OCI-LY7 (cell line): ENCODE measurements around the gene PACS1. TPM values are rescaled to one million over a fixed set of nuclear protein-coding genes. Genes with fewer than 3 reads are reported as not detected.
"Not testable (repeated sequence)": the region's sequence is repeated elsewhere in the genome, so short reads cannot be mapped to it uniquely, and the experiment has no call there.

Source experiments
- BruUV-seq: library from RNA; stranded (reverse); fragments of 400-500 nt; replicated peaks from 2 replicates; lab custom pipeline; 2021; lab: Mats Ljungman, UMichigan
- CTCF ChIA-PET: fragments of 300-600 bp; sonication (Branson Sonifier 250); formaldehyde crosslinking; loops from one replicate; lab custom pipeline; 2022; ENCODE audit warnings: antibody characterized with exemption; ENCODE audit not compliant: unreplicated experiment; lab: Charles Lee
- POLR2A ChIA-PET: fragments of 300-600 bp; sonication (Branson Sonifier 250); formaldehyde crosslinking; loops from one replicate; lab custom pipeline; 2022; ENCODE audit warnings: antibody characterized with exemption; lab: Charles Lee
- DNase-seq: peaks from one replicate; pipeline ENCODE4 v3.0.0-alpha.2; 2015; ENCODE audit warnings: low spot score
- H2AFZ ChIP-seq: fragments of 200-600 bp; sonication (generic), shearing (Covaris generic); 2 replicates; pipeline ENCODE4 v1.6.1; 2014; ENCODE audit warnings: mild to moderate bottlenecking, antibody characterized with exemption, low read length, moderate library complexity
- H3K27ac ChIP-seq: fragments of 200-600 bp; sonication (generic); 2 replicates; pipeline ENCODE4 v1.5.1; 2014; ENCODE audit warnings: mixed run types, low read depth, mild to moderate bottlenecking, moderate library complexity, low read length, inconsistent platforms; ENCODE audit not compliant: poor library complexity, severe bottlenecking
- H3K36me3 ChIP-seq: fragments of 200-600 bp; sonication (generic); 2 replicates; pipeline ENCODE4 v1.6.1; 2014; ENCODE audit warnings: mild to moderate bottlenecking, antibody characterized with exemption, low read length, moderate library complexity, mixed read lengths; ENCODE audit not compliant: insufficient read depth
- H3K4me1 ChIP-seq: fragments of 200-600 bp; sonication (generic); 2 replicates; pipeline ENCODE4 v1.5.1; 2014; ENCODE audit warnings: mild to moderate bottlenecking, low read length; ENCODE audit not compliant: insufficient read depth, poor library complexity, severe bottlenecking
- H3K4me2 ChIP-seq: fragments of 200-600 bp; sonication (generic); 2 replicates; pipeline ENCODE4 v1.6.1; 2014; ENCODE audit warnings: mild to moderate bottlenecking, low read length
- H3K4me3 ChIP-seq: fragments of 200-600 bp; sonication (generic); 2 replicates; pipeline ENCODE4 v1.5.1; 2014; ENCODE audit warnings: mild to moderate bottlenecking, low read depth, low read length; ENCODE audit not compliant: poor library complexity, severe bottlenecking
- H3K79me2 ChIP-seq: fragments of 200-600 bp; sonication (generic); 2 replicates; pipeline ENCODE4 v1.6.1; 2016; ENCODE audit warnings: low read depth, mild to moderate bottlenecking, low read length, moderate library complexity, mixed read lengths; ENCODE audit not compliant: insufficient read depth
- H3K9me2 ChIP-seq: fragments of 200-600 bp; sonication (generic); 2 replicates; pipeline ENCODE4 v1.6.1; 2016; ENCODE audit warnings: mild to moderate bottlenecking, low read length, mixed read lengths; ENCODE audit not compliant: insufficient read depth
- H3K9me3 ChIP-seq: fragments of 200-600 bp; sonication (generic); 2 replicates; pipeline ENCODE4 v1.6.1; 2014; ENCODE audit warnings: mild to moderate bottlenecking, mixed run types, low read length, mixed read lengths
- H4K20me1 ChIP-seq: fragments of 200-600 bp; sonication (generic); 2 replicates; pipeline ENCODE4 v1.6.1; 2014; ENCODE audit warnings: mild to moderate bottlenecking, antibody characterized with exemption, low read length, moderate library complexity, mixed read lengths; ENCODE audit not compliant: insufficient read depth
- EZH2phosphoT487 ChIP-seq: fragments of 200-600 bp; sonication (generic); IDR thresholded peaks from 2 replicates; pipeline ENCODE4 v1.6.1; 2018; ENCODE audit warnings: low read depth, borderline replicate concordance, mild to moderate bottlenecking, mixed run types, antibody characterized with exemption, low read length, moderate library complexity, mixed read lengths
- intact Hi-C: fragments of 100-400 bp; cut with micrococcal nuclease; formaldehyde crosslinking; loops from one replicate; pipeline ENCODE4 v1.10.0; 2022; ENCODE audit not compliant: unreplicated experiment
- total RNA-seq, 2 experiments: library from RNA; depleted of rRNA in 1 of 2; stranded (reverse); fragments of >200 nt in 1 of 2; shearing (Covaris generic) in 1 of 2; gene quantifications; 2 replicates each; pipeline ENCODE4 v1.2.3, GENCODE V29; 2014 to 2022
- TF ChIP-seq, protein P1 (sequence below): fragments of 200-600 bp; sonication (generic); conservative IDR thresholded peaks from 2 replicates; pipeline ENCODE4 v1.5.1; 2014; ENCODE audit warnings: mild to moderate bottlenecking, antibody characterized with exemption, low read length, moderate library complexity, mixed read lengths

PACS1 gene
- total RNA-seq, 2 experiments from 2014 or later, result 23.7 to 52.5 TPM

DNA sequence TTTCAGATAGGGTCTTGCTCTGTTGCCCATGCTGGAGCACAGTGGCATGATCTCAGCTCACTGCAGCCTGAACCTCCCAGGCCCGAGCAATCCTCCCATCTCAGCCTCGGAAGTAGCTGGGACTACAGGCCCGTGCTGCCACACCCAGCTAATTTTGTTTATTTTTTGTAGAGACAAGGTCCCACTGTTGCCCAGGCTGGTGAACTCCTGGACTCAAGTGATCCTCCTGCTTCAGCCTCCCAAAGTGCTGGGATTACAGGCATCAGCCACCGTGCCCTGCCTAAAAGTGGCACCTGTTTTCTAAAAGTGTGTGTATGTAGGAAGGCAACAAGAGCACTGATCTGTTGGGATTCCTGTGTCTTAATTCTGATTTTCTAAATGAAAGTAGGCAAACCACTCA is 20.2 kb downstream of the PACS1 start:
- ChIA-PET CTCF (no interaction called here), POLR2A (interaction anchor here (1.9 kb wide), 1 partner anchor 11 kb away, joined by 10 read pairs; no protein-coding TSS in a partner anchor)
- BruUV-seq, result no TSS peak

DNA sequence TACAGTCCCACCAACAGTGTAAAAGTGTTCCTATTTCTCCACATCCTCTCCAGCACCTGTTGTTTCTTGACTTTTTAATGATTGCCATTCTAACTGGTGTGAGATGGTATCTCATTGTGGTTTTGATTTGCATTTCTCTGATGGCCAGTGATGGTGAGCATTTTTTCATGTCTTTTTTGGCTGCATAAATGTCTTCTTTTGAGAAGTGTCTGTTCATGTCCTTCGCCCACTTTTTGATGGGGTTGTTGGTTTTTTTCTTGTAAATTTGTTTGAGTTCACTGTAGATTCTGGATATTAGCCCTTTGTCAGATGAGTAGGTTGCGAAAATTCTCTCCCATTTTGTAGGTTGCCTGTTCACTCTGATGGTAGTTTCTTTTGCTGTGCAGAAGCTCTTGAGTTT is 22.1 kb downstream of the PACS1 start:
- H3K36me3 ChIP-seq, H3K4me3 ChIP-seq, H4K20me1 ChIP-seq, DNase-seq, H3K4me2 ChIP-seq, intact Hi-C loops, POLR2A ChIA-PET, H3K9me3 ChIP-seq, H3K27ac ChIP-seq, CTCF ChIA-PET, H3K9me2 ChIP-seq, BruUV-seq, H2AFZ ChIP-seq: not testable (repeated sequence)
- Histone ChIP-seq H3K4me1 (peaks cover 33% of the 10 kb centered on the region), H3K79me2 (peaks cover 35% of the 10 kb centered on the region)

More for the DNA sequence above, 20.2 kb downstream of the PACS1 start:
- no peaks in the 10 kb centered on the region for H4K20me1 ChIP-seq
- no peak overlapping the region for H2AFZ ChIP-seq
- TF ChIP-seq, protein P1, sequence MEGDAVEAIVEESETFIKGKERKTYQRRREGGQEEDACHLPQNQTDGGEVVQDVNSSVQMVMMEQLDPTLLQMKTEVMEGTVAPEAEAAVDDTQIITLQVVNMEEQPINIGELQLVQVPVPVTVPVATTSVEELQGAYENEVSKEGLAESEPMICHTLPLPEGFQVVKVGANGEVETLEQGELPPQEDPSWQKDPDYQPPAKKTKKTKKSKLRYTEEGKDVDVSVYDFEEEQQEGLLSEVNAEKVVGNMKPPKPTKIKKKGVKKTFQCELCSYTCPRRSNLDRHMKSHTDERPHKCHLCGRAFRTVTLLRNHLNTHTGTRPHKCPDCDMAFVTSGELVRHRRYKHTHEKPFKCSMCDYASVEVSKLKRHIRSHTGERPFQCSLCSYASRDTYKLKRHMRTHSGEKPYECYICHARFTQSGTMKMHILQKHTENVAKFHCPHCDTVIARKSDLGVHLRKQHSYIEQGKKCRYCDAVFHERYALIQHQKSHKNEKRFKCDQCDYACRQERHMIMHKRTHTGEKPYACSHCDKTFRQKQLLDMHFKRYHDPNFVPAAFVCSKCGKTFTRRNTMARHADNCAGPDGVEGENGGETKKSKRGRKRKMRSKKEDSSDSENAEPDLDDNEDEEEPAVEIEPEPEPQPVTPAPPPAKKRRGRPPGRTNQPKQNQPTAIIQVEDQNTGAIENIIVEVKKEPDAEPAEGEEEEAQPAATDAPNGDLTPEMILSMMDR, result no peak
- no peak for TF ChIP-seq EZH2phosphoT487
- H3K36me3 ChIP-seq, result peaks cover 4% of the 10 kb centered on the region; the same call in 1 of the 2 replicates
- intact Hi-C loops, result no loop called here
- no peak overlapping the region for H3K4me2 ChIP-seq
- H3K27ac ChIP-seq, result no peak overlapping the region
- no peak for DNase-seq
- peaks cover 47% of the 10 kb centered on the region for H3K79me2 ChIP-seq
- H3K4me1 ChIP-seq, result peaks cover 40% of the 10 kb centered on the region
- no peaks in the 10 kb centered on the region for H3K9me2 ChIP-seq
- H3K9me3 ChIP-seq, result no peaks in the 10 kb centered on the region
- H3K4me3 ChIP-seq, result no peak overlapping the region

DNA sequence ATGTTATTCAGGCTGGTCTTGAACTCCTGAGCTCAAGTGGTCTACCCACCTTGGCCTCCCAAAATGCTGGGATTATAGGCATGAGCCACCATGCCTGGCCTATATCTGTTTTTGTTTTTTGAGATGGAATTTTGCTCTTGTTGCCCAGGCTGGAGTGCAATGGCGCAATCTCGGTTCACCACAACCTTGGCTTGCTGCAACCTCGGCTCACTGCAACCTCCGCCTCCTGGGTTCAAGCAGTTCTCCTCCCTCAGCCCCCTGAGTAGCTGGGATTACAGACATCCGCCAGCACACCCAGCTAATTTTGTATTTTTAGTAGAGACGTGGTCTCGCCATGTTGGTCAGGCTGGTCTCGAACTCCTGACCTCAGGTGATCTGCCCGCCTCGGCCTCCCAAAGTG is 29.7 kb downstream of the PACS1 start:
- H3K9me2 ChIP-seq, H2AFZ ChIP-seq, H3K36me3 ChIP-seq, H4K20me1 ChIP-seq, H3K9me3 ChIP-seq, H3K4me3 ChIP-seq, intact Hi-C loops, DNase-seq, BruUV-seq, H3K4me2 ChIP-seq, H3K27ac ChIP-seq: not testable (repeated sequence)
- Histone ChIP-seq H3K79me2 (peaks cover 23% of the 10 kb centered on the region; the same call in 1 of the 2 replicates), H3K4me1 (peaks cover 56% of the 10 kb centered on the region)
- ChIA-PET POLR2A (interaction anchor here (0.9 to 1.0 kb wide), 2 partner anchors 11 to 16 kb away, joined by 3 read pairs; no protein-coding TSS in a partner anchor), CTCF (interaction anchor here (0.6 kb wide), 1 partner anchor 1593 kb away, joined by 3 read pairs; no protein-coding TSS in a partner anchor)
